NCI-H1436 (cell line): ENCODE data around the gene AP5S1.

Source experiments
- DNase-seq: peaks from one replicate; lab custom pipeline; 2025; lab: John Stamatoyannopoulos, UW

Gene AP5S1

GRCh38 chr20:3846378-3846739 lies 26.0 kb downstream of the AP5S1 start:
- no peak for DNase-seq

- DNase-seq = peak; percentile 79
Observed at GRCh38 chr20:3846740-3847428, 26.5 kb downstream of the AP5S1 start, which contains the start of gene MAVS. Gene MAVS, plus strand, starts transcription at chr20:3846834. Its CDS starts 7,791 bp downstream, at chr20:3854625.

- DNase-seq = no peak
Observed at GRCh38 chr20:3847429-3847940, 27.1 kb downstream of the AP5S1 start.

GRCh38 chr20:3848565-3848964 lies 28.2 kb downstream of the AP5S1 start:
- no peak for DNase-seq

GRCh38 chr20:3854462-3854871 lies 34.1 kb downstream of the AP5S1 start:
- DNase-seq = no peak

GRCh38 chr20:3857405-3857804 lies 37.1 kb downstream of the AP5S1 start:
- DNase-seq = peak; percentile 21

GRCh38 chr20:3858689-3859088 lies 38.3 kb downstream of the AP5S1 start:
- no peak for DNase-seq

- no peak for DNase-seq
Observed at GRCh38 chr20:3861191-3861590, 40.8 kb downstream of the AP5S1 start.

GRCh38 chr20:3862333-3862732 lies 42.0 kb downstream of the AP5S1 start:
- DNase-seq = no peak

- DNase-seq = no peak
Observed at GRCh38 chr20:3863317-3863716, 43.0 kb downstream of the AP5S1 start.

GRCh38 chr20:3864518-3864917 lies 44.2 kb downstream of the AP5S1 start:
- no peak for DNase-seq

- no peak for DNase-seq
Observed at GRCh38 chr20:3865152-3865886, 45.0 kb downstream of the AP5S1 start.

GRCh38 chr20:3865887-3866407 lies 45.6 kb downstream of the AP5S1 start:
- no peak for DNase-seq

GRCh38 chr20:3866464-3866863 lies 46.1 kb downstream of the AP5S1 start:
- DNase-seq = no peak

GRCh38 chr20:3867802-3868201 lies 47.5 kb downstream of the AP5S1 start:
- DNase-seq = no peak

GRCh38 chr20:3869839-3870634 lies 49.7 kb downstream of the AP5S1 start:
- no peak for DNase-seq

- DNase-seq = no peak
Observed at GRCh38 chr20:3871550-3872265, 51.4 kb downstream of the AP5S1 start.

- DNase-seq = no peak
Observed at GRCh38 chr20:3873507-3873906, 53.2 kb downstream of the AP5S1 start.

- DNase-seq = no peak
Observed at GRCh38 chr20:3874194-3874844, 54.0 kb downstream of the AP5S1 start.

- no peak for DNase-seq
Observed at GRCh38 chr20:3875378-3875974, 55.1 kb downstream of the AP5S1 start.

- no peak for DNase-seq
Observed at GRCh38 chr20:3876000-3876399, 55.7 kb downstream of the AP5S1 start.
